ENCODE data around the gene CYB5R4.

Gene CYB5R4

GRCh38 chr6:83847179-83847578, 12.3 kb upstream of the CYB5R4 start:
- H3K27ac ChIP-seq (ENCODE audit: low read depth, low read length): no peak overlapping the region
- TF ChIP-seq EZH2phosphoT487 (IDR thresholded peaks at IDR 0.05; ENCODE audit: borderline replicate concordance, low read length): no peak
- TF ChIP-seq, protein P1, sequence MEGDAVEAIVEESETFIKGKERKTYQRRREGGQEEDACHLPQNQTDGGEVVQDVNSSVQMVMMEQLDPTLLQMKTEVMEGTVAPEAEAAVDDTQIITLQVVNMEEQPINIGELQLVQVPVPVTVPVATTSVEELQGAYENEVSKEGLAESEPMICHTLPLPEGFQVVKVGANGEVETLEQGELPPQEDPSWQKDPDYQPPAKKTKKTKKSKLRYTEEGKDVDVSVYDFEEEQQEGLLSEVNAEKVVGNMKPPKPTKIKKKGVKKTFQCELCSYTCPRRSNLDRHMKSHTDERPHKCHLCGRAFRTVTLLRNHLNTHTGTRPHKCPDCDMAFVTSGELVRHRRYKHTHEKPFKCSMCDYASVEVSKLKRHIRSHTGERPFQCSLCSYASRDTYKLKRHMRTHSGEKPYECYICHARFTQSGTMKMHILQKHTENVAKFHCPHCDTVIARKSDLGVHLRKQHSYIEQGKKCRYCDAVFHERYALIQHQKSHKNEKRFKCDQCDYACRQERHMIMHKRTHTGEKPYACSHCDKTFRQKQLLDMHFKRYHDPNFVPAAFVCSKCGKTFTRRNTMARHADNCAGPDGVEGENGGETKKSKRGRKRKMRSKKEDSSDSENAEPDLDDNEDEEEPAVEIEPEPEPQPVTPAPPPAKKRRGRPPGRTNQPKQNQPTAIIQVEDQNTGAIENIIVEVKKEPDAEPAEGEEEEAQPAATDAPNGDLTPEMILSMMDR (IDR thresholded peaks at IDR 0.05; ENCODE audit: low read depth, low read length, poor library complexity, severe bottlenecking): no peak
- H3K27me3 ChIP-seq (ENCODE audit: control insufficient read depth, low read length): peaks cover 4% of the 10 kb centered on the region; the same call in 1 of the 2 replicates
- H3F3A ChIP-seq (ENCODE audit: control insufficient read depth, insufficient read depth): no peaks in the 10 kb centered on the region
- H3K79me2 ChIP-seq (ENCODE audit: control insufficient read depth, low read length): no peaks in the 10 kb centered on the region
- H3K9me2 ChIP-seq (replicated peaks; ENCODE audit: control insufficient read depth, low read length): no peaks in the 10 kb centered on the region
- H3K4me2 ChIP-seq (ENCODE audit: low read length): no peak overlapping the region
- no peak overlapping the region for H3K4me3 ChIP-seq (ENCODE audit: low read length)
- H3K36me3 ChIP-seq (ENCODE audit: control insufficient read depth, low read length): no peaks in the 10 kb centered on the region
- no peaks in the 10 kb centered on the region for H3K9me3 ChIP-seq (ENCODE audit: control insufficient read depth, insufficient read depth, low read length)
- H3K4me1 ChIP-seq (ENCODE audit: control insufficient read depth, low read length): no peaks in the 10 kb centered on the region
- H4K20me1 ChIP-seq (ENCODE audit: control insufficient read depth, insufficient read depth, low read depth, low read length): no peaks in the 10 kb centered on the region

DNA sequence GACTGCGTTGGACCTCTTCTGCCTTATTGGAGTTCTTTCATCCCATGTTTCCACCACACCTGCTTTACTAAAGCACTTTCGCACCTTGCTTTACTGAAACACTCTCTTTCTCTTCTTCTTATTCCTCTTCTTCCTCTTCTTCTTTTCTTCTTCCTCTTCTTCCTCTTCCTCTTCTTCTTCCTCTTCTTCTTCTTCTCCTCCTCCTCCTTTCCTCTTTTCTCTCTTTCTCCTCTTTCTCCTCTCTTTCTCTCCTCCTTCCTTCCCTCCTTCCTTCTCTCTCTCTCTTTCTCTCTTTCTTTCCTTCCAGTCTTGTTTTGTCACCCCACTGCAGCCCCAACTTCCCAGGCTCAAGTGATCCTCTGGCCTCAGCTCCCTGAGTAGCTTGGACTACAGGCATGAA, 10.4 kb upstream of the CYB5R4 start:
- H4K20me1 ChIP-seq (ENCODE audit: control insufficient read depth, insufficient read depth, low read depth, low read length): no peaks in the 10 kb centered on the region
- H3K4me2 ChIP-seq (ENCODE audit: low read length): no peak overlapping the region
- TF ChIP-seq EZH2phosphoT487 (IDR thresholded peaks at IDR 0.05; ENCODE audit: borderline replicate concordance, low read length): no peak
- TF ChIP-seq, protein P1 (IDR thresholded peaks at IDR 0.05; ENCODE audit: low read depth, low read length, poor library complexity, severe bottlenecking): no peak

GRCh38 chr6:83849610-83850009, 9.9 kb upstream of the CYB5R4 start:
- no peak overlapping the region for H3K4me2 ChIP-seq (ENCODE audit: low read length)
- no peak overlapping the region for H3K4me3 ChIP-seq (ENCODE audit: low read length)
- no peaks in the 10 kb centered on the region for H3K79me2 ChIP-seq (ENCODE audit: control insufficient read depth, low read length)
- H3K9me3 ChIP-seq (ENCODE audit: control insufficient read depth, insufficient read depth, low read length): peaks cover 4% of the 10 kb centered on the region; the same call in 1 of the 2 replicates
- no peaks in the 10 kb centered on the region for H3F3A ChIP-seq (ENCODE audit: control insufficient read depth, insufficient read depth)
- H4K20me1 ChIP-seq (ENCODE audit: control insufficient read depth, insufficient read depth, low read depth, low read length): no peaks in the 10 kb centered on the region
- no peaks in the 10 kb centered on the region for H3K9me2 ChIP-seq (replicated peaks; ENCODE audit: control insufficient read depth, low read length)
- no peak overlapping the region for H3K27ac ChIP-seq (ENCODE audit: low read depth, low read length)
- peaks cover 6% of the 10 kb centered on the region for H3K27me3 ChIP-seq (ENCODE audit: control insufficient read depth, low read length)
- no peaks in the 10 kb centered on the region for H3K36me3 ChIP-seq (ENCODE audit: control insufficient read depth, low read length)
- no peaks in the 10 kb centered on the region for H3K4me1 ChIP-seq (ENCODE audit: control insufficient read depth, low read length)
- no peak for TF ChIP-seq EZH2phosphoT487 (IDR thresholded peaks at IDR 0.05; ENCODE audit: borderline replicate concordance, low read length)
- TF ChIP-seq, protein P1 (IDR thresholded peaks at IDR 0.05; ENCODE audit: low read depth, low read length, poor library complexity, severe bottlenecking): no peak

More for the DNA sequence above, 10.4 kb upstream of the CYB5R4 start:
- Histone ChIP-seq H3K27ac (ENCODE audit: low read depth, low read length) (no peak overlapping the region), H3K79me2 (ENCODE audit: control insufficient read depth, low read length) (no peaks in the 10 kb centered on the region), H3K4me1 (ENCODE audit: control insufficient read depth, low read length) (no peaks in the 10 kb centered on the region), H3K4me3 (ENCODE audit: low read length) (no peak overlapping the region), H3K27me3 (ENCODE audit: control insufficient read depth, low read length) (peaks cover 6% of the 10 kb centered on the region), H3F3A (ENCODE audit: control insufficient read depth, insufficient read depth) (no peaks in the 10 kb centered on the region), H3K9me2 (replicated peaks; ENCODE audit: control insufficient read depth, low read length) (no peaks in the 10 kb centered on the region), H3K9me3 (ENCODE audit: control insufficient read depth, insufficient read depth, low read length) (peaks cover 4% of the 10 kb centered on the region; the same call in 1 of the 2 replicates), H3K36me3 (ENCODE audit: control insufficient read depth, low read length) (no peaks in the 10 kb centered on the region)

Measured in DOHH2 (cell line).